OCI-LY3 (cell line): ENCODE data around the gene PTPRJ.

Source experiments
- H2AFZ ChIP-seq: fragments of 200-600, 300-600 bp; shearing (Covaris generic); 2 replicates; pipeline ENCODE4 v1.6.0; 2014; ENCODE audit warnings: antibody characterized with exemption, low read depth, low read length
- H3K27ac ChIP-seq: fragments of 200-600, 300-600 bp; sonication (generic); 2 replicates; pipeline ENCODE4 v1.5.1; 2014; ENCODE audit warnings: mild to moderate bottlenecking, low read length, moderate library complexity, mixed read lengths
- H3K27me3 ChIP-seq: fragments of 200-600, 300-600 bp; sonication (generic); 2 replicates; pipeline ENCODE4 v1.6.1; 2014; ENCODE audit warnings: low read depth, low read length, mixed read lengths
- H3K36me3 ChIP-seq: fragments of 200-600, 300-600 bp; sonication (generic); replicated peaks from 2 replicates; pipeline ENCODE3; 2014; ENCODE audit warnings: low read depth, low read length, mixed read lengths
- H3K4me1 ChIP-seq: fragments of 300-600, 200-600 bp; sonication (generic); 2 replicates; pipeline ENCODE4 v1.6.1; 2014; ENCODE audit warnings: low read length, mixed read lengths
- H3K4me2 ChIP-seq: fragments of 200-600, 300-600 bp; sonication (generic); 2 replicates; pipeline ENCODE4 v1.6.1; 2014; ENCODE audit warnings: low read length, mixed read lengths
- H3K4me3 ChIP-seq: fragments of 300-600, 200-600 bp; sonication (generic); 2 replicates; pipeline ENCODE4 v1.5.1; 2014; ENCODE audit warnings: antibody characterized with exemption, mild to moderate bottlenecking, low read length, moderate library complexity
- H3K79me2 ChIP-seq: fragments of 300-600, 200-600 bp; shearing (Covaris generic); 2 replicates; pipeline ENCODE4 v1.6.1; 2014; ENCODE audit warnings: mild to moderate bottlenecking, low read length, mixed read lengths
- H3K9ac ChIP-seq: fragments of 300-600, 200-600 bp; shearing (Covaris generic); 2 replicates; pipeline ENCODE4 v1.6.0; 2014; ENCODE audit warnings: mild to moderate bottlenecking, low read length, moderate library complexity
- H3K9me3 ChIP-seq: fragments of 200-600, 300-600 bp; shearing (Covaris generic); 2 replicates; pipeline ENCODE4 v1.6.1; 2014; ENCODE audit warnings: low read length, mixed read lengths; ENCODE audit not compliant: insufficient read depth
- H4K20me1 ChIP-seq: fragments of 200-600, 300-600 bp; sonication (generic); 2 replicates; pipeline ENCODE4 v1.6.1; 2016; ENCODE audit warnings: low read length, mixed read lengths; ENCODE audit not compliant: insufficient read depth
- CTCF ChIP-seq: fragments of 200-600, 300-600 bp; sonication (generic); IDR thresholded peaks from 2 replicates; pipeline ENCODE4 v1.5.1; 2014; ENCODE audit warnings: antibody characterized with exemption, low read length, low read depth
- EZH2phosphoT487 ChIP-seq: fragments of 200-600 bp; shearing (Covaris generic); IDR thresholded peaks from 2 replicates; pipeline ENCODE4 v1.6.1; 2018; ENCODE audit warnings: antibody characterized with exemption, mixed run types, low read depth

Gene PTPRJ

GRCh38 chr11:48193876-48194275, 213.5 kb downstream of the PTPRJ start:
- H2AFZ ChIP-seq, result no peak overlapping the region
- H3K27me3 ChIP-seq, result no peaks in the 10 kb centered on the region
- no peak overlapping the region for H3K9ac ChIP-seq
- H3K4me3 ChIP-seq, result no peak overlapping the region
- peaks cover 16% of the 10 kb centered on the region; the same call in 1 of the 2 replicates for H3K9me3 ChIP-seq
- no peaks in the 10 kb centered on the region for H4K20me1 ChIP-seq
- TF ChIP-seq EZH2phosphoT487 (no peak), CTCF (no peak)
- H3K4me1 ChIP-seq, result no peaks in the 10 kb centered on the region
- H3K36me3 ChIP-seq, result no peaks in the 10 kb centered on the region
- H3K27ac ChIP-seq, result no peak overlapping the region
- no peak overlapping the region for H3K4me2 ChIP-seq
- H3K79me2 ChIP-seq, result no peaks in the 10 kb centered on the region

- Histone ChIP-seq H3K4me1 (peaks cover 7% of the 10 kb centered on the region), H3K4me2 (no peak overlapping the region), H3K4me3 (no peak overlapping the region), H3K36me3 (no peaks in the 10 kb centered on the region), H4K20me1 (no peaks in the 10 kb centered on the region), H3K9me3 (no peaks in the 10 kb centered on the region), H3K9ac (no peak overlapping the region), H3K27ac (no peak overlapping the region), H2AFZ (no peak overlapping the region), H3K79me2 (no peaks in the 10 kb centered on the region), H3K27me3 (no peaks in the 10 kb centered on the region)
- TF ChIP-seq CTCF, result no peak
- TF ChIP-seq EZH2phosphoT487, result no peak
Measured at GRCh38 chr11:48207881-48208280, 227.5 kb downstream of the PTPRJ start.

GRCh38 chr11:48210052-48210451, 229.7 kb downstream of the PTPRJ start:
- peaks cover 3% of the 10 kb centered on the region; the same call in 1 of the 2 replicates for H3K4me1 ChIP-seq
- no peak for TF ChIP-seq CTCF
- TF ChIP-seq EZH2phosphoT487, result no peak
- no peaks in the 10 kb centered on the region for H3K27me3 ChIP-seq
- H2AFZ ChIP-seq, result no peak overlapping the region
- no peaks in the 10 kb centered on the region for H4K20me1 ChIP-seq
- H3K9me3 ChIP-seq, result no peaks in the 10 kb centered on the region
- H3K79me2 ChIP-seq, result no peaks in the 10 kb centered on the region
- H3K4me2 ChIP-seq, result no peak overlapping the region
- no peak overlapping the region for H3K9ac ChIP-seq
- no peak overlapping the region for H3K4me3 ChIP-seq
- H3K36me3 ChIP-seq, result no peaks in the 10 kb centered on the region
- no peak overlapping the region for H3K27ac ChIP-seq

GRCh38 chr11:48216510-48216909, 236.2 kb downstream of the PTPRJ start, which contains the start of gene OR4B1:
Gene OR4B1, plus strand, starts transcription at chr11:48216810. Its CDS starts 0 bp downstream, at chr11:48216810.
- Histone ChIP-seq H3K79me2 (no peaks in the 10 kb centered on the region), H3K27me3 (no peaks in the 10 kb centered on the region), H3K9ac (no peak within 1 kb of the TSS), H3K4me1 (peaks cover 3% of the 10 kb centered on the region; the same call in 1 of the 2 replicates), H3K36me3 (no peaks in the 10 kb centered on the region), H3K9me3 (no peaks in the 10 kb centered on the region), H3K4me2 (no peak within 1 kb of the TSS), H2AFZ (no peak within 1 kb of the TSS), H3K27ac (no peak within 1 kb of the TSS), H4K20me1 (no peaks in the 10 kb centered on the region), H3K4me3 (no peak within 1 kb of the TSS)
- TF ChIP-seq EZH2phosphoT487, result no peak
- no peak for TF ChIP-seq CTCF
